ENCODE measurements around the gene SQOR. TPM values are rescaled to one million over a fixed set of nuclear protein-coding genes. Genes with fewer than 3 reads are reported as not detected.

The SQOR gene
- total RNA-seq, 5 donors from 2014 or later (not counting 1 experiment from before 2014, with no cell fraction given): 29.5 to 43.0 (median 33.4) TPM

GRCh38 chr15:45604326-45604725 is 30.5 kb upstream of the SQOR start:
- ATAC-seq (replicated peaks in 1 of 4): no peak
- ChIA-PET POLR2A (interaction anchor here (0.7 to 2.8 kb wide), 3 partner anchors 10 to 192 kb away, joined by 3 to 13 read pairs (median 3); partner anchors contain the start of gene BLOC1S6 (in 1 of the 2)), CTCF (interaction anchor here in 1 of 2 donors (1.0 kb wide), 1 partner anchor 189 kb away, joined by 5 read pairs; no protein-coding TSS in a partner anchor)
- DNase-seq: no peak
- H3K4me1 ChIP-seq (ENCODE audit: control insufficient read depth in 1 of 2, extremely low read depth in 1 of 2, insufficient read depth in 2 of 2, low read length in 2 of 2): no peaks in the 10 kb centered on the region
- no peaks in the 10 kb centered on the region for H3K27me3 Mint-ChIP-seq
- WGBS (ENCODE audit: insufficient coverage): 100% methylated on average over 1 of the region's 1 CpG
- no peaks in the 10 kb centered on the region for H3K9me3 ChIP-seq
- H3K4me3 ChIP-seq (ENCODE audit: control insufficient read depth in 1 of 2, extremely low read depth in 1 of 2, low read length in 1 of 2): no peak overlapping the region
- H3K36me3 Mint-ChIP-seq: peaks cover 18% of the 10 kb centered on the region
- H3K27ac ChIP-seq (ENCODE audit: low read length): no peak overlapping the region
- no peaks in the 10 kb centered on the region for H3K9me3 Mint-ChIP-seq
- peak overlapping the region; percentile 3 to 42 for H3K27ac Mint-ChIP-seq
- H3K27me3 ChIP-seq (replicated peaks in 1 of 2; ENCODE audit: control insufficient read depth in 2 of 2, extremely low read depth in 1 of 2, insufficient read depth in 2 of 2, low read length in 1 of 2): no peaks in the 10 kb centered on the region
- H3K36me3 ChIP-seq (ENCODE audit: control insufficient read depth in 2 of 2, extremely low read depth in 1 of 2, insufficient read depth in 1 of 2, low read length in 1 of 2): peaks cover 0 to 28% of the 10 kb centered on the region in 2 donors
- no peak overlapping the region for H3K4me3 Mint-ChIP-seq
- peaks cover 6 to 18% (median 13%) of the 10 kb centered on the region in 3 donors for H3K4me1 Mint-ChIP-seq

GRCh38 chr15:45606413-45606812 is 28.4 kb upstream of the SQOR start:
- H3K4me3 Mint-ChIP-seq: no peak overlapping the region
- Histone ChIP-seq H3K9me3 (no peaks in the 10 kb centered on the region), H3K4me1 (ENCODE audit: control insufficient read depth in 1 of 2, extremely low read depth in 1 of 2, insufficient read depth in 2 of 2, low read length in 2 of 2) (no peaks in the 10 kb centered on the region), H3K27ac (ENCODE audit: low read length) (no peak overlapping the region), H3K27me3 (replicated peaks in 1 of 2; ENCODE audit: control insufficient read depth in 2 of 2, extremely low read depth in 1 of 2, insufficient read depth in 2 of 2, low read length in 1 of 2) (no peaks in the 10 kb centered on the region), H3K36me3 (ENCODE audit: control insufficient read depth in 2 of 2, extremely low read depth in 1 of 2, insufficient read depth in 1 of 2, low read length in 1 of 2) (peaks cover 0 to 28% of the 10 kb centered on the region in 2 donors), H3K4me3 (ENCODE audit: control insufficient read depth in 1 of 2, extremely low read depth in 1 of 2, low read length in 1 of 2) (no peak overlapping the region)
- 50% methylated on average over 1 of the region's 3 CpGs for WGBS (ENCODE audit: insufficient coverage)
- H3K4me1 Mint-ChIP-seq: peaks cover 6 to 11% (median 8%) of the 10 kb centered on the region in 3 donors
- H3K27ac Mint-ChIP-seq: no peak overlapping the region
- ChIA-PET POLR2A (interaction anchor here in 1 of 2 donors (0.6 to 1.6 kb wide), 2 partner anchors 9 to 19 kb away, joined by 3 read pairs; partner anchors contain the start of gene BLOC1S6), CTCF (interaction anchor here (0.6 to 1.3 kb wide), 6 partner anchors 8 to 176 kb away, joined by 3 to 5 read pairs (median 3); partner anchors contain the start of gene BLOC1S6 (in 1 of the 2))
- peaks cover 15% of the 10 kb centered on the region for H3K36me3 Mint-ChIP-seq
- DNase-seq: no peak
- H3K9me3 Mint-ChIP-seq: no peaks in the 10 kb centered on the region
- no peaks in the 10 kb centered on the region for H3K27me3 Mint-ChIP-seq
- no peak for ATAC-seq (replicated peaks in 1 of 4)

GRCh38 chr15:45606841-45607240 is 28.0 kb upstream of the SQOR start:
- Mint-ChIP-seq H3K27ac (no peak overlapping the region), H3K36me3 (peaks cover 12% of the 10 kb centered on the region), H3K4me1 (peaks cover 6 to 8% (median 6%) of the 10 kb centered on the region in 3 donors), H3K27me3 (no peaks in the 10 kb centered on the region), H3K9me3 (no peaks in the 10 kb centered on the region), H3K4me3 (no peak overlapping the region)
- Histone ChIP-seq H3K4me3 (ENCODE audit: control insufficient read depth in 1 of 2, extremely low read depth in 1 of 2, low read length in 1 of 2) (no peak overlapping the region), H3K4me1 (ENCODE audit: control insufficient read depth in 1 of 2, extremely low read depth in 1 of 2, insufficient read depth in 2 of 2, low read length in 2 of 2) (no peaks in the 10 kb centered on the region), H3K9me3 (no peaks in the 10 kb centered on the region), H3K27ac (ENCODE audit: low read length) (no peak overlapping the region), H3K27me3 (replicated peaks in 1 of 2; ENCODE audit: control insufficient read depth in 2 of 2, extremely low read depth in 1 of 2, insufficient read depth in 2 of 2, low read length in 1 of 2) (no peaks in the 10 kb centered on the region), H3K36me3 (ENCODE audit: control insufficient read depth in 2 of 2, extremely low read depth in 1 of 2, insufficient read depth in 1 of 2, low read length in 1 of 2) (peaks cover 0 to 28% of the 10 kb centered on the region in 2 donors)
- no CpG with 5 or more reads among the region's 1 CpG for WGBS (ENCODE audit: insufficient coverage)
- no peak for ATAC-seq (replicated peaks in 1 of 4)
- DNase-seq: no peak
- POLR2A ChIA-PET: interaction anchor here in 1 of 2 donors (0.5 to 1.6 kb wide), 2 partner anchors 19 to 98 kb away, joined by 3 to 4 read pairs; partner anchors contain the start of gene BLOC1S6
- CTCF ChIA-PET: interaction anchor here (0.6 to 1.3 kb wide), 5 partner anchors 9 to 176 kb away, joined by 3 to 5 read pairs (median 3); partner anchors contain the start of gene BLOC1S6 (in 1 of the 2)

GRCh38 chr15:45611305-45611704 is 23.5 kb upstream of the SQOR start:
- no peaks in the 10 kb centered on the region for H3K27me3 ChIP-seq (replicated peaks in 1 of 2; ENCODE audit: control insufficient read depth in 2 of 2, extremely low read depth in 1 of 2, insufficient read depth in 2 of 2, low read length in 1 of 2)
- peak in 1 of 35 experiments; percentile 37 for DNase-seq
- Mint-ChIP-seq H3K9me3 (no peaks in the 10 kb centered on the region), H3K27ac (no peak overlapping the region), H3K4me3 (no peak overlapping the region), H3K36me3 (peaks cover 7% of the 10 kb centered on the region), H3K4me1 (no peaks in the 10 kb centered on the region), H3K27me3 (no peaks in the 10 kb centered on the region)
- ChIA-PET POLR2A (interaction anchor here in 1 of 2 donors (0.6 kb wide), 1 partner anchor 1862 kb away, joined by 3 read pairs; no protein-coding TSS in a partner anchor), CTCF (interaction anchor here (0.6 to 2.0 kb wide), 7 partner anchors 10 to 1689 kb away, joined by 3 to 16 read pairs (median 3); partner anchors contain the start of gene BLOC1S6 (in 1 of the 2))
- H3K4me1 ChIP-seq (ENCODE audit: control insufficient read depth in 1 of 2, extremely low read depth in 1 of 2, insufficient read depth in 2 of 2, low read length in 2 of 2): no peaks in the 10 kb centered on the region
- H3K27ac ChIP-seq (ENCODE audit: low read length): no peak overlapping the region
- peaks cover 0 to 20% of the 10 kb centered on the region in 2 donors for H3K36me3 ChIP-seq (ENCODE audit: control insufficient read depth in 2 of 2, extremely low read depth in 1 of 2, insufficient read depth in 1 of 2, low read length in 1 of 2)
- no CpG with 5 or more reads among the region's 4 CpGs for WGBS (ENCODE audit: insufficient coverage)
- H3K9me3 ChIP-seq: no peaks in the 10 kb centered on the region
- ATAC-seq (replicated peaks in 1 of 4): no peak
- no peak overlapping the region for H3K4me3 ChIP-seq (ENCODE audit: control insufficient read depth in 1 of 2, extremely low read depth in 1 of 2, low read length in 1 of 2)

GRCh38 chr15:45612790-45613415 is 21.9 kb upstream of the SQOR start:
- Mint-ChIP-seq H3K4me3 (no peak overlapping the region), H3K27ac (peak overlapping the region in 1 of 2 donors; percentile 59), H3K9me3 (no peaks in the 10 kb centered on the region), H3K36me3 (no peaks in the 10 kb centered on the region), H3K4me1 (no peaks in the 10 kb centered on the region), H3K27me3 (no peaks in the 10 kb centered on the region)
- H3K4me1 ChIP-seq (ENCODE audit: control insufficient read depth in 1 of 2, extremely low read depth in 1 of 2, insufficient read depth in 2 of 2, low read length in 2 of 2): no peaks in the 10 kb centered on the region
- WGBS (ENCODE audit: insufficient coverage): no CpG with 5 or more reads among the region's 1 CpG
- no peaks in the 10 kb centered on the region for H3K9me3 ChIP-seq
- DNase-seq (no peak), ATAC-seq (replicated peaks in 1 of 4) (no peak)
- H3K27ac ChIP-seq (ENCODE audit: low read length): no peak overlapping the region
- ChIA-PET CTCF (interaction anchor here (0.6 to 2.0 kb wide), 11 partner anchors 19 to 204 kb away, joined by 3 to 16 read pairs (median 4); partner anchors contain the start of gene BLOC1S6 (in 1 of the 2)), POLR2A (interaction anchor here (0.6 to 0.7 kb wide), 2 partner anchors 32 to 1010 kb away, joined by 3 to 13 read pairs; no protein-coding TSS in a partner anchor)
- H3K27me3 ChIP-seq (replicated peaks in 1 of 2; ENCODE audit: control insufficient read depth in 2 of 2, extremely low read depth in 1 of 2, insufficient read depth in 2 of 2, low read length in 1 of 2): no peaks in the 10 kb centered on the region
- peaks cover 0 to 7% of the 10 kb centered on the region in 2 donors for H3K36me3 ChIP-seq (ENCODE audit: control insufficient read depth in 2 of 2, extremely low read depth in 1 of 2, insufficient read depth in 1 of 2, low read length in 1 of 2)
- no peak overlapping the region for H3K4me3 ChIP-seq (ENCODE audit: control insufficient read depth in 1 of 2, extremely low read depth in 1 of 2, low read length in 1 of 2)

- no peak overlapping the region for H3K4me3 Mint-ChIP-seq
- Histone ChIP-seq H3K4me1 (ENCODE audit: control insufficient read depth in 1 of 2, extremely low read depth in 1 of 2, insufficient read depth in 2 of 2, low read length in 2 of 2) (no peaks in the 10 kb centered on the region), H3K36me3 (ENCODE audit: control insufficient read depth in 2 of 2, extremely low read depth in 1 of 2, insufficient read depth in 1 of 2, low read length in 1 of 2) (no peaks in the 10 kb centered on the region), H3K27me3 (replicated peaks in 1 of 2; ENCODE audit: control insufficient read depth in 2 of 2, extremely low read depth in 1 of 2, insufficient read depth in 2 of 2, low read length in 1 of 2) (no peaks in the 10 kb centered on the region), H3K9me3 (no peaks in the 10 kb centered on the region), H3K27ac (ENCODE audit: low read length) (no peak overlapping the region), H3K4me3 (ENCODE audit: control insufficient read depth in 1 of 2, extremely low read depth in 1 of 2, low read length in 1 of 2) (no peak overlapping the region)
- 85% methylated on average over 3 of the region's 3 CpGs for WGBS (ENCODE audit: insufficient coverage)
- DNase-seq (no peak), ATAC-seq (replicated peaks in 1 of 4) (no peak)
- POLR2A ChIA-PET: no interaction called here
- no peaks in the 10 kb centered on the region for H3K9me3 Mint-ChIP-seq
- H3K27ac Mint-ChIP-seq: no peak overlapping the region
- H3K4me1 Mint-ChIP-seq: no peaks in the 10 kb centered on the region
- H3K36me3 Mint-ChIP-seq: no peaks in the 10 kb centered on the region
- no peaks in the 10 kb centered on the region for H3K27me3 Mint-ChIP-seq
- CTCF ChIA-PET: interaction anchor here (0.5 to 1.0 kb wide), 3 partner anchors 157 to 187 kb away, joined by 3 to 6 read pairs (median 4); no protein-coding TSS in a partner anchor
These were observed 17.9 kb upstream of the SQOR start for GRCh38 chr15:45616901-45617323.
